Right ventricle myocardium inferior (tissue), 1 donor: ENCODE results near the gene RNF181. TPM values are rescaled to one million over a fixed set of nuclear protein-coding genes. Genes with fewer than 3 reads are reported as not detected.

Experiments
- ATAC-seq: fragments of 200-7000 bp; cut with Tn5 transposase; one replicate; pipeline ENCODE4 v1.9.1; 2020; ENCODE audit warnings: mild to moderate bottlenecking, moderate library complexity
- DNase-seq: peaks from one replicate; pipeline ENCODE4 v3.0.0; 2021; ENCODE audit errors: missing footprints
- intact Hi-C: fragments of 100-400 bp; cut with DNase I; formaldehyde crosslinking; loops from one replicate; pipeline ENCODE4 v1.11.0; 2022
- total RNA-seq: library from RNA; stranded (reverse); fragmentation: NEBNext Ultra II Directional; extraction: Animal tissue kit (Norgen Biotek cat#: 25700); gene quantifications from one replicate; pipeline ENCODE4 v1.2.1, GENCODE V29; 2021
- donor health status: DM: no; HTN: yes; CAD: no; lungs with severe emphysema.

The RNF181 gene
- total RNA-seq, 1 donor from 2014 or later: 87.8 TPM

- ATAC-seq (no peak), DNase-seq (no peak)
- intact Hi-C loops: no loop called here
Measured at GRCh38 chr2:85646166-85646565, 50.6 kb downstream of the RNF181 start.

Other genes with a start within 250 kb of the RNF181 start
- gene RETSAT, start 241.2 kb upstream of the RNF181 start, total RNA-seq: 44.8 TPM
- 10.2 TPM for gene ELMOD3, start 241.0 kb upstream of the RNF181 start, total RNA-seq
- gene CAPG, start 185.4 kb upstream of the RNF181 start, total RNA-seq: 5.2 TPM
- not detected for gene SH2D6, start 177.0 kb upstream of the RNF181 start, total RNA-seq
- gene MAT2A, start 56.6 kb upstream of the RNF181 start, total RNA-seq: 118 TPM
- 26.9 TPM for gene GGCX, start 34.3 kb upstream of the RNF181 start, total RNA-seq
- 26.1 TPM for gene VAMP8, start 18.2 kb upstream of the RNF181 start, total RNA-seq
- gene VAMP5, start 11.3 kb upstream of the RNF181 start, total RNA-seq: 62.1 TPM
- 10.8 TPM for gene TMEM150A, start 7.0 kb downstream of the RNF181 start, total RNA-seq
- gene C2orf68, start 16.3 kb downstream of the RNF181 start, total RNA-seq: 26.4 TPM
- gene USP39, start 20.4 kb downstream of the RNF181 start, total RNA-seq: 30.8 TPM
- gene SFTPB, start 72.5 kb downstream of the RNF181 start, total RNA-seq: 0.19 TPM
- gene GNLY, start 98.6 kb downstream of the RNF181 start, total RNA-seq: 3.4 TPM
- 29.1 TPM for gene ATOH8, start 158.2 kb downstream of the RNF181 start, total RNA-seq